GM12878 (cell line): ENCODE data around the gene IP6K3. TPM values are rescaled to one million over a fixed set of nuclear protein-coding genes. Genes with fewer than 3 reads are reported as not detected.

ENCODE experiments used
- ATAC-seq: fragments of 200-7000 bp; cut with Tn5 transposase; 3 replicates; pipeline ENCODE4 v1.9.1; 2020; ENCODE audit warnings: mild to moderate bottlenecking, moderate library complexity
- BruUV-seq: library from RNA; stranded (reverse); fragments of 400-500 nt; replicated peaks from 2 replicates; lab custom pipeline; 2021; lab: Mats Ljungman, UMichigan
- CTCF ChIA-PET: fragments of 300-600 bp; sonication (Branson Sonifier 250); formaldehyde crosslinking; extraction: SDS; loops from one replicate; lab custom pipeline; 2021; ENCODE audit warnings: inconsistent platforms; lab: Yijun Ruan, JAX
- POLR2A ChIA-PET: fragments of 350-600 bp; formaldehyde crosslinking; extraction: SDS; loops from one replicate; lab custom pipeline; 2021; ENCODE audit warnings: inconsistent platforms; lab: Charles Lee
- RAD21 ChIA-PET: fragments of 300-600 bp; sonication (Branson Sonifier 250); formaldehyde crosslinking; loops from one replicate; lab custom pipeline; 2023; ENCODE audit warnings: antibody characterized with exemption; ENCODE audit not compliant: unreplicated experiment; lab: Charles Lee
- SMC1A ChIA-PET: fragments of 300-600 bp; sonication (Branson Sonifier 250); formaldehyde crosslinking; loops from one replicate; lab custom pipeline; 2023; ENCODE audit not compliant: unreplicated experiment, uncharacterized antibody; lab: Charles Lee
- DNase-seq: peaks from one replicate; pipeline ENCODE4 v3.0.0-alpha.2; 2011; ENCODE audit warnings: low read depth, low spot score
- FAIRE-seq: peaks from 3 replicates; lab custom pipeline; 2011; peaks lifted over from hg19 to GRCh38; lab: Jason Lieb, UNC
- H2AFZ ChIP-seq: 2 replicates; pipeline ENCODE4 v1.6.0; 2011; ENCODE audit warnings: low read depth, low read length, control low read depth; ENCODE audit not compliant: control insufficient read depth
- H3K27ac ChIP-seq: 2 replicates; pipeline ENCODE4 v1.5.1; 2011; ENCODE audit warnings: control low read depth; ENCODE audit not compliant: control insufficient read depth, insufficient read depth
- H3K27me3 ChIP-seq, 2 experiments: replicated peaks in 1 of 2; 2 replicates each; pipeline versions ENCODE4 v1.6.0 to v1.6.1; 2011; ENCODE audit warnings: low read length in 1 of 2; ENCODE audit not compliant: control insufficient read depth in 2 of 2, insufficient read depth in 2 of 2
- H3K36me3 ChIP-seq, 2 experiments: 2 replicates each; pipeline ENCODE4 v1.5.1; 2011; ENCODE audit warnings: low read length in 1 of 2; ENCODE audit not compliant: control insufficient read depth in 2 of 2, insufficient read depth in 2 of 2
- H3K4me1 ChIP-seq: 2 replicates; pipeline ENCODE4 v1.6.1; 2011; ENCODE audit warnings: mild to moderate bottlenecking, low read length, moderate library complexity, mixed read lengths; ENCODE audit not compliant: control insufficient read depth, insufficient read depth
- H3K4me2 ChIP-seq: 2 replicates; pipeline ENCODE4 v1.6.0; 2011; ENCODE audit warnings: control low read depth; ENCODE audit not compliant: control insufficient read depth, insufficient read depth
- H3K4me3 ChIP-seq: fragments of 200-600 bp; sonication (generic); 2 replicates; pipeline ENCODE4 v1.5.1; 2016
- H3K79me2 ChIP-seq: 2 replicates; pipeline ENCODE4 v1.6.0; 2011; ENCODE audit warnings: low read length; ENCODE audit not compliant: control insufficient read depth, insufficient read depth
- H3K9ac ChIP-seq: 2 replicates; pipeline ENCODE4 v1.8.0; 2011; ENCODE audit warnings: low read length, control low read depth, mixed read lengths; ENCODE audit not compliant: control insufficient read depth, insufficient read depth
- H3K9me3 ChIP-seq: replicated peaks from 3 replicates; pipeline ENCODE4 v1.5.1; 2011; ENCODE audit warnings: mild to moderate bottlenecking, low read length; ENCODE audit not compliant: control insufficient read depth, insufficient read depth
- H4K20me1 ChIP-seq: 2 replicates; pipeline ENCODE4 v1.6.0; 2011; ENCODE audit not compliant: control insufficient read depth, insufficient read depth
- CREB1 ChIP-seq: IDR thresholded peaks from 2 replicates; pipeline ENCODE4 v1.6.1; 2012; ENCODE audit warnings: low read depth, mild to moderate bottlenecking, inconsistent platforms
- CREM ChIP-seq: IDR thresholded peaks from 2 replicates; pipeline ENCODE4 v1.6.1; 2014; ENCODE audit warnings: antibody characterized with exemption, low read depth
- CTCF ChIP-seq, 3 experiments: IDR thresholded peaks in 2 of 3; conservative IDR thresholded peaks in 1 of 3; 2 replicates each; pipeline ENCODE4 v1.5.1; 2011; ENCODE audit warnings: low read depth in 3 of 3, low read length in 3 of 3, mild to moderate bottlenecking in 3 of 3, control low read depth in 2 of 3, moderate library complexity in 2 of 3, inconsistent platforms in 1 of 3, mixed read lengths in 1 of 3; ENCODE audit not compliant: control insufficient read depth in 2 of 3, insufficient read depth in 1 of 3; ENCODE audit errors: extremely low read depth in 1 of 3
- NFYA ChIP-seq: IDR thresholded peaks from 2 replicates; pipeline ENCODE4 v1.6.1; 2011; ENCODE audit warnings: low read depth, mild to moderate bottlenecking, low read length, improper control_type of control experiment, borderline replicate concordance
- NR2F1 ChIP-seq: fragments of 450-650 bp; conservative IDR thresholded peaks from 2 replicates; pipeline ENCODE4 v1.6.1; 2017; ENCODE audit warnings: mild to moderate bottlenecking
- RUNX3 ChIP-seq: IDR thresholded peaks from 2 replicates; pipeline ENCODE4 v1.6.1; 2012; ENCODE audit warnings: low read length, inconsistent platforms
- WGBS: methylation state at CpG from one replicate; pipeline ENCODE4 v1.1.6; 2016; ENCODE audit warnings: low lambda C conversion rate; ENCODE audit not compliant: insufficient replicate concordance, insufficient coverage; ENCODE audit errors: missing lambda C conversion rate; 5-methylcytosine and 5-hydroxymethylcytosine counted together
- in situ Hi-C: fragments of 300-500 bp; cut with MboI; formaldehyde crosslinking; loops from 9 replicates; pipeline ENCODE4 v1.14.3; 2018; ENCODE audit warnings: mixed read lengths
- intact Hi-C: fragments of 100-400 bp; cut with micrococcal nuclease; formaldehyde crosslinking; loops from one replicate; pipeline ENCODE4 v1.14.2; 2022; ENCODE audit not compliant: unreplicated experiment
- polyA plus RNA-seq, 11 experiments: library from polyadenylated mRNA; depleted of rRNA in 4 of 11; unstranded in 6 of 11; stranded (reverse) in 5 of 11; fragments of >200 nt; fragmentation: Nextera tagmentation in 4 of 11; fragmentation: Illumina TruSeq in 1 of 11; extraction: Ambion mirVana in 4 of 11; extraction: Trizol in 1 of 11; gene quantifications; 1 replicate in 1 of 11; 2 replicates in 10 of 11; pipeline versions ENCODE4 v1.2.1 to v1.2.3, GENCODE V29; 2011 to 2016; ENCODE audit warnings: inconsistent platforms in 2 of 11, missing spikeins in 2 of 11, low read depth in 1 of 11
- total RNA-seq, 4 experiments: library from RNA; depleted of rRNA in 3 of 4; stranded (reverse); fragments of >200 nt in 3 of 4; fragmentation: Illumina TruSeq in 1 of 4; extraction: Trizol in 1 of 4; gene quantifications; 2 replicates each; pipeline versions ENCODE4 v1.2.1 to v1.2.3, GENCODE V29; 2013 to 2021

IP6K3 gene
- total and polyA plus RNA-seq, 10 of the 15 experiments (the other 5 are each of a cell fraction or from before 2014, with no cell fraction given) = 0.02 to 0.15 (median 0.09) TPM; not detected in 7

GRCh38 chr6:33693186-33694105 is 53.3 kb downstream of the IP6K3 start (continued):
- no peak for TF ChIP-seq CTCF (IDR thresholded peaks at IDR 0.05 in 2 of 3, conservative IDR thresholded peaks at IDR 0.05 in 1 of 3; ENCODE audit: control insufficient read depth in 2 of 3, extremely low read depth in 1 of 3, insufficient read depth in 1 of 3, low read depth in 3 of 3, low read length in 3 of 3)
- no peak for TF ChIP-seq NR2F1

GRCh38 chr6:33692760-33693158 is 53.9 kb downstream of the IP6K3 start:
- peak; percentile 13 for FAIRE-seq

More at GRCh38 chr6:33692760-33693158, 53.9 kb downstream of the IP6K3 start:
- ChIA-PET CTCF (interaction anchor here (1.7 kb wide), 1 partner anchor 10 kb away, joined by 4 read pairs; no protein-coding TSS in a partner anchor), RAD21 (no interaction called here), SMC1A (interaction anchor here (1.4 kb wide), 1 partner anchor 18 kb away, joined by 3 read pairs; the partner anchor contains the start of gene UQCC2), POLR2A (no interaction called here)
- DNase-seq (no peak), ATAC-seq (peak; percentile 74)
- Histone ChIP-seq H3K4me3 (no peak overlapping the region), H3K9ac (no peak overlapping the region), H3K36me3 (peaks cover 24 to 43% of the 10 kb centered on the region in 2 experiments), H3K27ac (no peak overlapping the region), H3K4me1 (peaks cover 29% of the 10 kb centered on the region), H4K20me1 (no peaks in the 10 kb centered on the region), H2AFZ (no peak overlapping the region), H3K79me2 (no peaks in the 10 kb centered on the region), H3K4me2 (no peak overlapping the region), H3K27me3 (no peaks in the 10 kb centered on the region), H3K9me3 (no peaks in the 10 kb centered on the region)
- BruUV-seq = no TSS peak
- intact Hi-C loops (no loop called here), in situ Hi-C loops (no loop called here)
- 12% methylated on average over 10 of the region's 10 CpGs for WGBS
- peak; percentile 66 for TF ChIP-seq RUNX3
- no peak for TF ChIP-seq NFYA
- TF ChIP-seq CREB1 = peak; percentile 58; the same call in 1 of the 2 replicates
- TF ChIP-seq CREM = peak; percentile 64; the same call in 1 of the 2 replicates
